LNCaP clone FGC (cell line): ENCODE measurements around the gene RBM20.

ENCODE experiments used
- DNase-seq: peaks from one replicate; pipeline ENCODE4 v3.0.0-alpha.2; 2011; ENCODE audit warnings: low read depth
- H3K4me3 ChIP-seq: 2 replicates; pipeline ENCODE4 v1.5.1; 2011; ENCODE audit warnings: mild to moderate bottlenecking, low read depth, low read length, control low read depth
- CTCF ChIP-seq: IDR thresholded peaks from 2 replicates; pipeline ENCODE4 v1.5.1; 2012; ENCODE audit warnings: mild to moderate bottlenecking; ENCODE audit not compliant: control insufficient read depth, insufficient read depth; ENCODE audit errors: extremely low read depth

RBM20 gene

DNA sequence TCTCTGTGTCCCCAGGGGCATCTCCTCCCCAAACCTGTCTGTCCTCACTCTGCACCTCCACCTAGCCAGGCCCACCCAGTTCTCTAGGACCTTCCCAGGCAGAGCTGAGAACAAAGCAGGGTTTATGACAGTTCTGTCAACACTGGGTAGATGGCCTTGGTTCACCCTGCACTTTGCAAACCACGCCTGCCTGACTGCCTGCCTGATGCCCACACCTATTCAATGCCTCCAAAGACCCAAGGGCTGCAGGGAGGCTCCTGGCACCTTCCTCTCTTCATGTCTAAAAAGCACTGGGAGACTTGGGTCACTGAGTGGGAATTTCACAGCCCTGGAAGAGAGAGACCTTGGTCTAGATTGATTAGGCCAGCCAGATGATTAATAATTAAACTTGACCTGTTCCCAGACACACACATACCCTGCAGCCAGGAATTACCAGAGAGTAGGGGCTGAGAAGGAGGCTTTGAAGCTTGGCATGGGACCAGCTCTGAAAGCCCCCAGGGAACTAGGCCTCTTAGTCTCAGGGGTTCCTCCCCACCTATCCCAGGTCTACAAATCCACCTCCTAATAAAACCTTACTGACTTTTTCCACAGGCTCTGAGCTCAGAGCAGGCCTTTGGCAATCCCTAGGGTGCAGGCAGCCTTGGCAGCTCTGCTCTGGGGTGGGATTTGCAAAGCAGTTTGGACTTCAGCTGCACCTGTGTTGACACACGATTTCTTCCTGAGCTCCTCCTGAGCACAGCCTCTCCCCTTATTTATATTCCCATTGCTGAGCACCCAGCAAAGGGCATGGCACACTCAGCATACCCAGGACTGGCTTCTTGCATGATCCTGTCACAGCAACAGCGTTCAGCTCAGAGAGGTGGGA lies 201.9 kb downstream of the RBM20 start:
- TF ChIP-seq CTCF = no peak
- H3K4me3 ChIP-seq = no peak overlapping the region
- peak; percentile 46 for DNase-seq

GRCh38 chr10:110847374-110847773 lies 203.2 kb downstream of the RBM20 start:
- no peak for DNase-seq

DNA sequence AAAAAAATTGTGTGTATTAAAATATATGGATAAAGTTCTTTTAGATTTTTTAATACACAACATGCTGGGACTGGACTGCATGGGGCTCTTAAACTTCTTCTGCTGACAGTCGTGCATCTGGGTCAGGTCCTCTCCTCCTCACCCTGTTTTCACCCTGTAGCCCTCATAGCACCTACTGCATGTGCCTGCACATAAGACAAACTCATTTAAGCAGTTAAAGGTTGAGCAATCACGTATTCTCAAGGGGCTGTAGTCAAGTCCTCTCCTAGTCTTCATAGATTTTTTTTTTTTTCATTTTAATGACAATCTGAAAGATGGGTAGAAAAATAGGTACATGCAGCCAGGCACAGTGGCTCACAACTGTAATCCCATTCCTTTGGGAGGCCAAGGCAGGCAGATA lies 204.0 kb downstream of the RBM20 start:
- no peak for TF ChIP-seq CTCF
- no peak for DNase-seq
- H3K4me3 ChIP-seq = no peak overlapping the region

More at GRCh38 chr10:110847374-110847773, 203.2 kb downstream of the RBM20 start:
- no peak for TF ChIP-seq CTCF
- H3K4me3 ChIP-seq = no peak overlapping the region

- H3K4me3 ChIP-seq = no peak overlapping the region
- no peak for TF ChIP-seq CTCF
- no peak for DNase-seq
These were observed 206.0 kb downstream of the RBM20 start for GRCh38 chr10:110850099-110850498.

DNA sequence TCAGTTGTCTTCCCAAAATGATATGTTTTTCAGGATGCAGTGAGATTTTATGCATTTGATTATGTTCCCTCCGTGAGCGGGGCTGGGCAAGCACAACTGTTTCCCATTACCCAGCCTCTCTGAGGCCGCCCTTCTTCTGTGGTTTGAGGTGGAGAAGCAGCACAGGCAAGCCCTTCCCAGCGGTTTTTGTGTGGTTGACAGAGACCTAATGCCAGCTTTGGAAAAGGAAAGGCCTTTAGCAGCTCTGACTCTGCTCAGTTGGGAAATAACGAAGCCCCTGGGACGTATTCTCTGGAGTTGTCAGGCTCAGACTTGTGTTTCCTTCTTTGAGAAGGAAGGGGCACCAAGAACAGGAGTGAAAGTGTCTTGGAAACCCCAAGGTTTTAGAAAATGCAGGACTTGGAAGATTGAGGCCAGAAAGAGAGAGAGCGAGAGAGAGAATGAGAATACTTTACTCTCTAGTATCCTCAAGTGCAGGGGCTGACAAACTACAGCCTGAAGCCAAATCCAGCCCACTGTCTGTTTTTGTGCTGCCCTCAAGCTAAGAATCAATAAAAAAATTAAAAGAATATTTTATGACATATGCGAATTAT lies 207.0 kb downstream of the RBM20 start:
- no peak overlapping the region for H3K4me3 ChIP-seq
- DNase-seq = no peak
- TF ChIP-seq CTCF = no peak

- no peak for DNase-seq
- TF ChIP-seq CTCF = no peak
- H3K4me3 ChIP-seq = no peak overlapping the region
These were observed 208.2 kb downstream of the RBM20 start for GRCh38 chr10:110852255-110852896.

GRCh38 chr10:110852947-110853346 lies 208.8 kb downstream of the RBM20 start:
- DNase-seq = no peak
- H3K4me3 ChIP-seq = no peak overlapping the region
- TF ChIP-seq CTCF = no peak
